HG03457 (cell line): ENCODE results near the gene SPATC1L.

Source experiments
- ATAC-seq: cut with Tn5 transposase; IDR thresholded peaks from one replicate; pipeline ENCODE4 v1.9.1; 2021; ENCODE audit warnings: moderate number of reproducible peaks; ENCODE audit not compliant: unreplicated experiment

SPATC1L gene

GRCh38 chr21:46215436-46216131, 31.3 kb upstream of the SPATC1L start:
- no peak for ATAC-seq

DNA sequence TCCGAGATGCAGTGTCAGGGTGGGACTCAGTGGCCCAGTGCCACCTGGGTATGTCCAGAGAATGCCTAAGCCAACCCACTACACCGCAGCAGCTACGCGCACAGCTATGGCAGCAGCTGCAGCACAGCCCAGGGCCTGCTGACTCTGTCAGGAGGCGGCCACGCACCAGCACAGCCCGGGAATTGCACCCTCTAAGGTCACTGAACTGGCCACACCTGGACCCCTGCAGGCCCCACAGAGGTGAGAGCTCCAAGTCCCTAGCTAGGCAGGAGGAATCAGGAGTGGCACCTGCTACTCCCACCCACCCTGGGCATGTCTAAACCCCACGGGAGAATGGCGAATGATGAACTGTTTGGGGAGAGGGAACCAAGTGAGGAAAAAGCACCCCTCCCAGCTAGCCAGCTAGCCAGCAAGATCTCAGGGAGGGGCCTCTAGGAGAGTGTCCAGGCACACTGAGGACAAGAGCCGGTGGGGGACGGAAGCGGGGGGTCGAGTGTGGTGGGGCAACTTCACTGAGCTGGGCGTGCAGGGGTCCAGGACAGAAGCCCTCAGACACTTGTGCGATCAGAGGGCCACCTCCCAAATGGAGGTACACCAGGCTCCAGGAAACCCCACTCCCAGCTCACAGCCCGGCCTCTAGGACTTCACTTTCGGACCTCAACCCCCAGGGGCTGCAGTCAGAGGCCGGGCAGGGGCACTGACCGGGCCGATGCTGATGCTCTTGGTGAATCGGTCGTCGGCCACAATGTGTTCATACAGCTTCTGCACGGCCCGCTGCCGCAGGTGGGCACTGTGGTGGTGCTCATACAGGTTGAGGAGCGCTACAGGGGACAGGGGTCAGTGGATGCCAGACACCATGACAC, 30.4 kb upstream of the SPATC1L start:
- ATAC-seq: no peak

GRCh38 chr21:46213620-46214286, 29.5 kb upstream of the SPATC1L start:
- ATAC-seq: no peak

DNA sequence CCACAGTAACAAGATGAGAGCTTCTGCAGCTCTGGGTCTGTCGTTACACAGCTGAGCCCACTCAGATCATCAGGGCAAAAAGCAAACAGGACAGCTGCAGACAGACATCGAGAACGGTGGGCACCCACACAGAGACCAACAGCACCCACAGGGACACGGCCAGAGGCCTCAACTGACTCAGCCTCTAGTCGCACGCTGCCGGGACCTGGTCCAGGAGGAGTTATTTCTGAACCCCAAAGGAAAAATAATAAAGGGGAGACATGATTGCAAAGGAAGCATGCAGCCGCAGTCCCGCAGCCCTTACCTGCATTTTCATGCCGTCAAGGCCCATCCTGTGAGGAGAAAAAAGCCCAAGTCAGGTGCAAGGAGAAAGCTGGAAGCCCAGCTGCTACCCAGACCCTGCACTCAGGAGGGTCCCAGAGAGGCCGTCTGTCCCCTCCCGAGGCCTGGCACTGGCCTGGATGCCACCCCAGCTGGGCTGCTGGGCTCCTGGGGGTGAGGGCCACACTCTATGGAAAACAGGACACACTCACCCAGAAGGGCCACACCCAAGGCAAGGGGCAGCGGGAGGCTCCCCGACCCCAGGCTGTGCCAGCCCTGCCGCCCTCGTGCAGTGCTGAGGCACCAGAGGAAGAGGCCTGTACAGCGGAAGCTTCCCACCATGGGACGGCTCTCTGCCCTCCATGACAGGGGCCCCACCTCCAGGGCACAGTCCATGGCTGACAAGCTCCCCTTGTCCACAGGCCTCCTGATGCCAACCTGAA, 28.6 kb upstream of the SPATC1L start:
- ATAC-seq: no peak

DNA sequence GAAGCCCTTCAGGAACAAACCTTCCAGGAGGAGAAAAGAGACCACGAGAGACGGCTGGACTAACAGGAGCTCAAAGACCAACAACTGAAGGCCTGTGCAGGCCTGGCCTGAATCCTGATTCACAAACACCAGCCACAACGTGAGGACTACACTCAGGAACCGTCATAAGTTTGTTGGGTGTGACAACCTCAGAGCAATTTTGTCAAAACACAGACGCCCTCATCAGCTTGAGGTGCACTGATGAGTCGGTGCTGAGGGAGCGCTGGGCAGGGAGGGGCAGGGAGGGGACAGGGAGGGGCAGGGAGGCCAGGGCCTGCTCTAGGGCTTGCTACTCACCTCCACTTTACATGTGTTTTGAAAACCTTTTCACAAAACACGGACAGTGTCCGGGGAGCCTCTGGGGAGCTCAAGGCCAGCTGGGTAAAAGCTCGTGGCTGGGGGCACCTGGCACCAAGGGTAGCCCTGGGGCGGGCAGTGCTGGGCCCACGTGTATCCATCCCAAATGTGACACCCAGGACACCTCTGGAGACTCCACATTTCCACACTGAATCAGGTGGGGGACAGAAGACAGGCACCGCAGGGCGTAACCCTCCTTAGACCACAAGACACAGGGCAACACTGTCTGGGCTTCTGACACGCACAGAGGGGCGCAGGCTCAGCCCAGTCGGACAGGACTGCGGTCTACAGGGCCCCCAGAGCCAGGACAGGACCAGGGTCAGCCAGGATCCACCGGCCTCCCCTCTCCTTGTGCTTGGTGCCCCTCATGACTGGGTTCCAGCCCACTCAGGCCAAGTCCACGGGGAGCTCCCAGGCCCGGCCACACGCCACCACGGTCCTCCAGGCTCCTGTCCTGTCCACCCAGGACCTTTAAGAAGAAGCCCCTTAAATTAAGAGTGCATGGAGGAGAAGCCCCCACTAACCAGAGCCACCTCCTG, 27.8 kb upstream of the SPATC1L start:
- no peak for ATAC-seq

DNA sequence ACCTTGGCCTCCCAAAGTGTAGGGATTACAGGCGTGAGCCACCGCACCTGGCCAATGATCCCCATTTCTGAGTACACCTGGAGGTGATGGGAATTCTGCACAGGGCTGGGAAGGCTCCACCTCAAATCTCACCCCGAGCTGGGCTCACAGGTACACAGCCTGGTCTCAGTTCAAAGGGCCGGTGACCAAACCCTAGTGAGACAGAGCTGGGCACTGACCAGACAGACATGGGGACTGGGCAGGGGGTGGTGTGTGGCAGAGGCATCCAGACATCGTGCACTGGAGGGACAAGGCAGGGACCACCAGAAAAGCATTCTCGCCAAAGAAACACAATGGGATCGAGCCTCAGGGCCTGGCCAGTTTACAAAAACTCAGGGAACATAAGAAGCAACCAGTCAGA, 27.1 kb upstream of the SPATC1L start:
- no peak for ATAC-seq

DNA sequence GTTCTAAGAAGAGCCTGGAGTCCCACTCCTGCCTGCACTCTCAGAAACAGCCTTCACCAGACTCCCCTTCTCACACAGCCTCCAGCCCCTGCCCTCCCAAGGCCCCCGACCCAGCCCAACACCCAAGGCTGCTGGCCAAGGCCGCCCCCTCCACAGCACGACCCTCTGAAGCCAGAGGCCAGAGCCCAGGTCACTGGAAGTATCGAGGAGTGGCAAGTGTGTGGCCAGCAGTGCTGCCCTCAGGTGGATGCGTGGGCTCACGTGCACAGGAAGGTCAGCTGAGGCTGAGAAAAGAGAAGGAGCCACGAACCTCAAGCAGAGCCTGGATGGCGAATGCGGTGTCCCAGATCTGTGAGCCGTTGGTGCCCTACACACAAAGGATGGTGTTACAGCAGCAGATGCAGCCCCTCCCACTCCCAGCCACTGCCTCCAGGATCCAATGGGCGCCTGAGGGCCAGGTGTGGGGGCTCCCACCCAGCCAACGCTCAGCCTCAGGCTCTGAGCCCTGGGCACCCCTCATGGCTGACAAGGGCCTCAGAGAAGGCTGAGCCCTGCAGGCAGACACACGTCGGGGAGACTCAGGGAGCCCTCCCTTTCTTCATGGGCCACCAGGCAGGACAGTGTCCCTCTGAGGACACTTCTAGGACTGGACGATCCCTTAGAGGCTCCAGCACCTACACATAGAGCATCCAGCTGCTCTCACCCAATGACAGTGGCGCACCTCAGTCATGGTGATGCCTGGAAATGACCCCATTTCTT, 26.3 kb upstream of the SPATC1L start:
- no peak for ATAC-seq

DNA sequence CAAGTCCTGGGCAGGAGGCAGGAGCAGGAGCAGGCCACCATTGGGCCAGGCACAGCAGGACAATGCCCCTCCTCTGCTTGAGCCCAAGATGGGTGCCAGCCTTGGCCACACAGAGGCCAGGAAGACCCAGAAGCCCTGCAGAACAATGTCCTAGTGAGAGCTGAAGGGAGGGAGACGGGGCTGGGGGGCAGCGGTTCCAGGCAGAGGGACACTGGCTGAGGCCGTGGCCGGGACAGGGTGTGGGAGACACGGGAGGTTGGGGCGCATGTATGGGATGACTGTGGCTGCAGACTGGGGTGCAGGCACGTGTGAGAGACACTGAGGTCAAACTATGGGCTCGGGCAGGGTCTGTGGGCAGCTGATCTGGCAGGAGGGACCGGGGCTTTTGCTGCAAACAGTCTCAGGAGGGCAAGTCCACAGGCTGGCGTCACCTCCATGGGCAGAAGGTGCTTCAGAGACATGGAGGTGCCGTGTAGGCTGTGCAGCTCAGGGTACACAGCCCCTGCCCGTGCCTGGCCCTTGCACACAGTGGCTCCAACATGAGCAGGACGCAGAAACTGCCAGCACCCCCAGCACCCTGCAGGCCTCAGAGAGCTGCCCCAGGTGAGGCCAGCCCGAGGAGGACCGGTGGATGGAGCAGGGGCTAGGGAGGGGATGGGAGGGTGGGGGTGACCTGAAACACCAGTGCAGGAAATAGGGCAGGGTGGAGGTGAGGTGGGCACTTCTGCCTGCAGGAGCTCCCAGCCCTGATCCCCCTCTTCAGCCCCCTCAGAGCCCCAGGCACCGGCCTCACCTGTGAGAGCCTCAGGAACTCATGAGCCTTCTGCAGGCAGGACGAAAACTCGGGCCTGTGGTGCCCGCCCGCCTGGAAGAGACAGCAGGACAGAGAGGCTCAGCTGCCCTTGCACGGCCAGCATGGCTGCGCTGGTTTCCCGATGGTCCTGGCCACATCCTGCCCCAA, 24.8 kb upstream of the SPATC1L start:
- no peak for ATAC-seq

GRCh38 chr21:46207920-46208591, 23.8 kb upstream of the SPATC1L start:
- no peak for ATAC-seq

DNA sequence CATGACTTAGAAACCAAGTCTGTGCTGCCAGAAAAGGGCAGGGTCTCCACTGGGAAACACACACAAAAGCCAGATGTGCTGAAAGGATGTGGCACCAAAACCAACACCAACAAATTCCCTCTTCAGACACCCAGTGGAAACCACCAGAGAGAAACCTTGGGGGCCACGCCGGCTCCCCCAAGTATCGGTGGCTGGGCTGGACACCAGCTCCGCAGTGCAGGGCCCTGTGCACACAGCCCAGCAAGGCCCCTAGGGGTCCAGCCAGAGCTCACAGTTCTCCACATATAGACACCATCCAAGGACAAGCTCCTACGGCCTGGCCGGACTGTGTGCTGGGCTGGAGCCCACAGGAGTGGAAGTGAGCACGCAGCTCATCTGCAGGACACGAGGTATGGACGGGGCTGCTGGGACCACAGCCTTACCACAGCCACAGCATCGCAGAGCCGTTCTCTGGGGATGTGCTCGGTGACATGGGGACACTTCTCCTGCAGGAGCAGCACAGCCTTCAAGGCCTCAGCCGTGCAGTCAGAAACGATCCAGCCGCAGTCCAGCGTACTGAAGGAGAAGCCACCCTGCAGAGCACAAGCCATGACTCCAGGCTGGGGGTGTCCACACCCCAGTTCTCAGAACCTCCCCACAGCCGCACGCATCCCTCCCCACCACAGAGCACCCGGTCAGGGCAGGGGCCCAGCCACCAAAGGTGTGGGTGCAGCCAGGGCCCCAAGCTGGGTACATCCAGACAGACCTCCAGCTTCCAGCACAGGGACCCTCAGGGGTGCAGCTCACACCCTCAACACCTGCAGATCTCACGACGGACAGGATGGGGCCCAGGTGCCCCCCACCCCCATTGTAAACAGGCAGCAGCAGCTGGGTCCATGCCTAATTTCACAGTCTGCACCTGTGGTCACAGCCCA, 23.0 kb upstream of the SPATC1L start:
- ATAC-seq: no peak

DNA sequence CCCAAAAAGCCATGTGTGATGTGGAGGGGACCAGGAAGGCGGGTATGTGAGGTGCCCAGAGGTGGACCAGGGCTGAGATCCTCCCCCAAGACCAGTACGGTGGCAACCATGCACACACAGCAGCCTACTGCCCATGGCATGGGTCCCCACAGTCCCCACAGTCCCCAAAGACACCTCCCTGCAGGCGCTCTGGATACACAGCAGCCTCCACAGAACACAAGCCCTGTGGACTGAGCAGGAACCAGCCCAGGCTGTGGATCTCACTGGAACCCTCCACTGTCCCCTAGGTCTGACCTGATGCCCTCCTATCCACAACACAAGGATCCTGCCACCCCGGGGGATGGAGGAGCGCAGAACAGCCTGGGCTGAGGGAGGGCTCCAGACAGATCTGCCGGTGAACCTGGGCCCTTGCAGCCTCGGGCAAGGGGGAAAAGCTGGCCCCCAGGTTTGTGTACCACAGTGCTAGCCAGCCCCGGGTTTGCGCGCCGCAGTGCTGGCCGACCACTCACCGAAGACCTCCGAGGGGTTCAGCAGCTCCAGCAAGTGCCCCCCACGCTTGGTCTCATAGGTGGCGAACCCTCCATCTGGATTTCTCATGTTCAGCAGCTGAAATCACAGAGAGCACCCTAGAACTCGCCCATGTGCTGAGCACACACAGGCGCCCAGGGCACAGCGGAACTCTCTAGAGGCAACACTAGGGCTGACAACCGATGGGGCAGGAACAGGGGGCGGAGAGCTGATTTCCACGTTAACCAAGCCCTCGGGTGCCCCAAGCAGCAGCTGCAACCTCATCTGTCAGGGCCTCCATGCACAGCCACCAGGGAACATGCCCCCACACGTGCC, 22.1 kb upstream of the SPATC1L start:
- no peak for ATAC-seq

- ATAC-seq: no peak
Observed at GRCh38 chr21:46205766-46206162, 21.5 kb upstream of the SPATC1L start.

- no peak for ATAC-seq
Observed at GRCh38 chr21:46205166-46205565, 20.9 kb upstream of the SPATC1L start.

DNA sequence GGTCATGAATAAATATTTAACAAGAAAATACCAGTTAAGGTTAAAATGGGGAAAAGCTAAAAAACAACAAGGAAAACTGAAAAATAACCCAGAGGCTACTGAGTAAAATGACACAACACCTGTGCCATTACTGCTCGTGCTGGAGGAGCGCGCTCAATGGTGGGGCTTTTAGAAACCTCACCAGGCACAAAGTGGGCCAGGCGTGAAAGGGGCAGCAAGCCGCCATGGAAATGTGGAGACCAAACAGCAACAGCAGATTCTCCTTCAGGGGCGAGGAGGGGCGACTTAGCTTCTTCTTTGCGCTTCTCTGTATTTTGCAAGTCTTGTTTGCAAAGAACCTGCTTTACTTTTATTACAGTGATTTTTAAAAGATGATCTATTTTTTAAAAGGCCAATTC, 18.9 kb upstream of the SPATC1L start:
- no peak for ATAC-seq

DNA sequence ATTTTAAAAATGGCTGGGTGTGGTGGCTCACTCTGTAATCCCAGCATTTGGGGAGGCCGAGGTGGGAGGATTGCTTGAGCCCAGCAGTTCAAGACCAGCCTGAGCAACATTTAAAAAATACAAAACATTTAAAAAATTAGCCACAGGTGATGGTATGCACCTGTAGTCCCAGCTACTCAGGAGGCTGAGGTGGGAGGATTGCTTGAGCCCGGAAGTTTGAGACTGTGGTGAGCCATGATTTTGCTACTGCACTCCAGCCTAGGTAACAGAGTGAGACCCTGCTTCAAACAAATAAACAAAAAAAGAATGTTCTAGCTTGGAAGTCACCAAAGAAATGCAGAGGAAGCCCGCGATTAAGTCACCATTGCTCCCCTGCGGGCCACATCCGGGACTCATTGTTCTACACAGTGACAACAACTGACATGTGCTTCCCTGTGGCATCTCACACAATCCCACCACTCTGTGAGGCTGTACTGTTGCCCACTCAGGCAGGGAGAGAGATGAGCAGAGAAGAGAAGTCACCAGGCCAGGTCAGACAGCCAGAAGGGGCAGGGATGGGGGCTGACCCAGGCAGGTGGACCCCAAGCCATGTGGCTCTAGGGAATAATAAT, 18.4 kb upstream of the SPATC1L start:
- ATAC-seq: no peak
